Measurements from ENCODE around the gene CNTNAP2. TPM values are rescaled to one million over a fixed set of nuclear protein-coding genes. Genes with fewer than 3 reads are reported as not detected.

Gene CNTNAP2
- total and polyA plus RNA-seq, 12 donors: 0.07 to 0.77 (median 0.24) TPM

GRCh38 chr7:147852833-147853232 lies 1736.2 kb downstream of the CNTNAP2 start:
- H3K27me3 ChIP-seq: no peaks in the 10 kb centered on the region
- H3K36me3 ChIP-seq: no peaks in the 10 kb centered on the region
- no peak for TF ChIP-seq CTCF (IDR thresholded peaks at IDR 0.05)
- ATAC-seq (no peak), DNase-seq (no peak)
- intact Hi-C loops (cut with DNase I): no loop called here
- H3K4me1 ChIP-seq: no peaks in the 10 kb centered on the region
- H3K27ac ChIP-seq: no peak overlapping the region
- peaks cover 0 to 7% (median 0%) of the 10 kb centered on the region in 11 donors for H3K9me3 ChIP-seq
- no peak overlapping the region for H3K4me3 ChIP-seq

GRCh38 chr7:147857152-147858140 lies 1740.8 kb downstream of the CNTNAP2 start:
- Histone ChIP-seq H3K27ac (no peak overlapping the region), H3K9me3 (no peaks in the 10 kb centered on the region), H3K4me1 (no peaks in the 10 kb centered on the region), H3K36me3 (no peaks in the 10 kb centered on the region), H3K27me3 (no peaks in the 10 kb centered on the region), H3K4me3 (no peak overlapping the region)
- WGBS, 2 donors: 75 to 82% methylated on average over 8 of the region's 8 CpGs
- no peak for DNase-seq
- no peak for TF ChIP-seq CTCF (IDR thresholded peaks at IDR 0.05)
- no peak for ATAC-seq
- intact Hi-C loops (cut with DNase I): no loop called here

- Histone ChIP-seq H3K4me1 (no peaks in the 10 kb centered on the region), H3K9me3 (peaks cover 0 to 8% (median 0%) of the 10 kb centered on the region in 11 donors), H3K27ac (no peak overlapping the region), H3K27me3 (no peaks in the 10 kb centered on the region), H3K36me3 (no peaks in the 10 kb centered on the region), H3K4me3 (no peak overlapping the region)
- TF ChIP-seq CTCF (IDR thresholded peaks at IDR 0.05): no peak
- ATAC-seq (no peak), DNase-seq (no peak)
- intact Hi-C loops (cut with DNase I): no loop called here
- 64 to 76% methylated on average over 3 of the region's 3 CpGs for WGBS, 2 donors
These were observed 1741.8 kb downstream of the CNTNAP2 start for GRCh38 chr7:147858421-147858820.

DNA sequence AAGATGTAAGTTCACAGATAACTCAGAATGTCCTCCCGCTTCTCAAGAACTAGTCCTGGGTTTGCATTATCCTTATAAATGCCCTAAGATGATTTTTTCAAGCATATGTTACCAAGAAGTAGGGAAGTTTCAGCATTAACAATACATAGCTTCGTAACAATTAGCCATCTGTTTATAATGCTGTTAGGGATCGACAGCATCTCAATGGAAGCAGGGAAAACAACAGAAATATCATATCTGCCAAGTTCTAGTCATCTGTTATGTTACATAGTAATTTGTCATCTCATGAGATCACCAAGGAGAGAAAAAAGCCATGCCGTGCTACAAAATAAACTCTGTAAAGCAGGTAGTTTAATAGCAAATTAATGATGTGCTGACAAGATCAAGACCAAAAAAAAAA lies 1742.4 kb downstream of the CNTNAP2 start:
- H3K4me1 ChIP-seq: no peaks in the 10 kb centered on the region
- TF ChIP-seq CTCF (IDR thresholded peaks at IDR 0.05): no peak
- H3K4me3 ChIP-seq: no peak overlapping the region
- ATAC-seq: no peak
- intact Hi-C loops (cut with DNase I): no loop called here
- DNase-seq: no peak
- H3K27ac ChIP-seq: no peak overlapping the region
- H3K9me3 ChIP-seq: peaks cover 0 to 10% (median 0%) of the 10 kb centered on the region in 11 donors
- no peaks in the 10 kb centered on the region for H3K27me3 ChIP-seq
- 67 to 72% methylated on average over 4 of the region's 4 CpGs for WGBS, 2 donors
- H3K36me3 ChIP-seq: no peaks in the 10 kb centered on the region

Data from heart right ventricle (tissue), 16 donors.